KBM-7 (cell line): Measurements from ENCODE around the gene TSPAN6.

Source experiments
- DNase-seq: peaks from one replicate; pipeline ENCODE4 v3.0.0-alpha.2; 2015
- in situ Hi-C: fragments of 300-500 bp; cut with MboI; formaldehyde crosslinking; loops from 2 replicates; pipeline ENCODE4 v1.14.3; 2020; ENCODE audit warnings: low sequenced_read_pairs, low pct_unique_long_range_greater_than_20kb, mixed read lengths

TSPAN6 gene

GRCh38 chrX:100636321-100636991, at the start of gene TSPAN6:
Gene TSPAN6, minus strand, starts transcription at chrX:100636806. Its CDS starts 112 bp downstream, at chrX:100636694.
- DNase-seq = no peak
- in situ Hi-C loops = no loop called here

- in situ Hi-C loops = loop anchor here (10.0 kb wide), 1 partner anchor 79 kb away; no protein-coding TSS in a partner anchor
- DNase-seq = no peak
Observed at GRCh38 chrX:100685997-100686305, 49.3 kb upstream of the TSPAN6 start.

GRCh38 chrX:100685284-100685996, 48.8 kb upstream of the TSPAN6 start:
- DNase-seq = peak; percentile 92
- in situ Hi-C loops = loop anchor here (10.0 kb wide), 1 partner anchor 79 kb away; no protein-coding TSS in a partner anchor

- no peak for DNase-seq
- in situ Hi-C loops = loop anchor here (10.0 kb wide), 1 partner anchor 82 kb away; no protein-coding TSS in a partner anchor
Observed at GRCh38 chrX:100682939-100683338, 46.3 kb upstream of the TSPAN6 start.

- in situ Hi-C loops = loop anchor here (10.0 kb wide), 1 partner anchor 83 kb away; no protein-coding TSS in a partner anchor
- DNase-seq = no peak
Observed at GRCh38 chrX:100681599-100681998, 45.0 kb upstream of the TSPAN6 start.

- DNase-seq = no peak
- in situ Hi-C loops = loop anchor here (10.0 kb wide), 1 partner anchor 84 kb away; no protein-coding TSS in a partner anchor
Observed at GRCh38 chrX:100680756-100681155, 44.1 kb upstream of the TSPAN6 start.

- in situ Hi-C loops = no loop called here
- DNase-seq = no peak
Observed at GRCh38 chrX:100677611-100678181, 41.1 kb upstream of the TSPAN6 start.

GRCh38 chrX:100674705-100675104, 38.1 kb upstream of the TSPAN6 start:
- peak; percentile 42 for DNase-seq
- in situ Hi-C loops = no loop called here

- in situ Hi-C loops = no loop called here
- no peak for DNase-seq
Observed at GRCh38 chrX:100673397-100673953, 36.9 kb upstream of the TSPAN6 start.

GRCh38 chrX:100672966-100673365, 36.4 kb upstream of the TSPAN6 start:
- no peak for DNase-seq
- in situ Hi-C loops = no loop called here

- in situ Hi-C loops = no loop called here
- DNase-seq = no peak
Observed at GRCh38 chrX:100663642-100664041, 27.0 kb upstream of the TSPAN6 start.

GRCh38 chrX:100662796-100663195, 26.2 kb upstream of the TSPAN6 start:
- DNase-seq = no peak
- in situ Hi-C loops = no loop called here

GRCh38 chrX:100662170-100662569, 25.6 kb upstream of the TSPAN6 start:
- DNase-seq = no peak
- in situ Hi-C loops = no loop called here

- in situ Hi-C loops = no loop called here
- DNase-seq = no peak
Observed at GRCh38 chrX:100659431-100660137, 23.0 kb upstream of the TSPAN6 start.

GRCh38 chrX:100658941-100659381, 22.4 kb upstream of the TSPAN6 start:
- DNase-seq = no peak
- in situ Hi-C loops = no loop called here

- in situ Hi-C loops = no loop called here
- DNase-seq = peak; percentile 14
Observed at GRCh38 chrX:100654261-100654660, 17.7 kb upstream of the TSPAN6 start.

- no peak for DNase-seq
- in situ Hi-C loops = no loop called here
Observed at GRCh38 chrX:100652266-100652665, 15.7 kb upstream of the TSPAN6 start.

- in situ Hi-C loops = no loop called here
- DNase-seq = no peak
Observed at GRCh38 chrX:100650841-100651240, 14.2 kb upstream of the TSPAN6 start.
